ENCODE measurements around the gene ASB8. TPM values are rescaled to one million over a fixed set of nuclear protein-coding genes. Genes with fewer than 3 reads are reported as not detected.
A peak's percentile ranks its signal among the peaks of the same experiment; 100 is the strongest.

Gene ASB8
- total and polyA plus RNA-seq, 2 donors, result 22.1 to 23.2 TPM

GRCh38 chr12:48105867-48106680, 51.2 kb downstream of the ASB8 start, which contains the start of gene SENP1:
SENP1 (minus strand) TSS chr12:48106079; CDS start chr12:48101472, 4,607 bp downstream.
- Histone ChIP-seq H3K27me3 (ENCODE audit: control insufficient read depth in 2 of 2, insufficient read depth in 1 of 2, low read length in 1 of 2) (peaks cover 0 to under 1% of the 10 kb centered on the region in 2 donors), H3K4me1 (ENCODE audit: control insufficient read depth in 2 of 2, insufficient read depth in 2 of 2, low read length in 2 of 2) (peaks cover 8 to 11% of the 10 kb centered on the region in 2 donors), H3K36me3 (ENCODE audit: control insufficient read depth in 2 of 2, insufficient read depth in 2 of 2, low read length in 1 of 2) (no peaks in the 10 kb centered on the region), H3K4me3 (ENCODE audit: low read length in 2 of 2) (peak within 1 kb of the TSS; percentile 76 to 77), H3K27ac (ENCODE audit: low read depth in 1 of 2, low read length in 1 of 2) (peak within 1 kb of the TSS; percentile 95 to 96), H3K9me3 (ENCODE audit: control insufficient read depth in 2 of 2, insufficient read depth in 1 of 2, low read length in 1 of 2) (no peaks in the 10 kb centered on the region)
- WGBS, result under 1% methylated on average over 53 of the region's 53 CpGs
- DNase-seq (ENCODE audit: low read depth in 6 of 9, low spot score in 9 of 9), result peak; percentile 77 to 94 (median 84)

- under 1% methylated on average over 30 of the region's 30 CpGs for WGBS
- Histone ChIP-seq H3K27ac (ENCODE audit: low read depth in 1 of 2, low read length in 1 of 2) (peak overlapping the region; percentile 95 to 96), H3K4me1 (ENCODE audit: control insufficient read depth in 2 of 2, insufficient read depth in 2 of 2, low read length in 2 of 2) (peaks cover 8 to 11% of the 10 kb centered on the region in 2 donors), H3K36me3 (ENCODE audit: control insufficient read depth in 2 of 2, insufficient read depth in 2 of 2, low read length in 1 of 2) (no peaks in the 10 kb centered on the region), H3K4me3 (ENCODE audit: low read length in 2 of 2) (peak overlapping the region; percentile 76 to 77), H3K9me3 (ENCODE audit: control insufficient read depth in 2 of 2, insufficient read depth in 1 of 2, low read length in 1 of 2) (no peaks in the 10 kb centered on the region), H3K27me3 (ENCODE audit: control insufficient read depth in 2 of 2, insufficient read depth in 1 of 2, low read length in 1 of 2) (no peaks in the 10 kb centered on the region)
- DNase-seq (ENCODE audit: low read depth in 6 of 9, low spot score in 9 of 9), result peak in 5 of 9 donors; percentile 19 to 59 (median 28)
Measured at GRCh38 chr12:48105321-48105866, 51.9 kb downstream of the ASB8 start.

GRCh38 chr12:48104531-48104930, 52.8 kb downstream of the ASB8 start:
- no peaks in the 10 kb centered on the region for H3K27me3 ChIP-seq (ENCODE audit: control insufficient read depth in 2 of 2, insufficient read depth in 1 of 2, low read length in 1 of 2)
- no peak for DNase-seq (ENCODE audit: low read depth in 6 of 9, low spot score in 9 of 9)
- peak overlapping the region in 1 of 2 donors; percentile 76 for H3K4me3 ChIP-seq (ENCODE audit: low read length in 2 of 2)
- no peaks in the 10 kb centered on the region for H3K9me3 ChIP-seq (ENCODE audit: control insufficient read depth in 2 of 2, insufficient read depth in 1 of 2, low read length in 1 of 2)
- peaks cover 8 to 11% of the 10 kb centered on the region in 2 donors for H3K4me1 ChIP-seq (ENCODE audit: control insufficient read depth in 2 of 2, insufficient read depth in 2 of 2, low read length in 2 of 2)
- 85% methylated on average over 4 of the region's 4 CpGs for WGBS
- H3K36me3 ChIP-seq (ENCODE audit: control insufficient read depth in 2 of 2, insufficient read depth in 2 of 2, low read length in 1 of 2), result no peaks in the 10 kb centered on the region
- H3K27ac ChIP-seq (ENCODE audit: low read depth in 1 of 2, low read length in 1 of 2), result no peak overlapping the region

Other genes starting within 250 kb of the ASB8 start
- gene TMEM106C, start 193.9 kb downstream of the ASB8 start, total RNA-seq, result 82.1 TPM
- 25.5 TPM for gene TMEM106C, start 193.9 kb downstream of the ASB8 start, polyA plus RNA-seq
- 0.47 TPM for gene COL2A1, start 153.0 kb downstream of the ASB8 start, total RNA-seq
- gene COL2A1, start 153.0 kb downstream of the ASB8 start, polyA plus RNA-seq, result 0.57 TPM
- 25.0 TPM for gene SENP1, start 51.4 kb downstream of the ASB8 start, total RNA-seq
- gene SENP1, start 51.4 kb downstream of the ASB8 start, polyA plus RNA-seq, result 6.6 TPM
- 16.1 TPM for gene PFKM, start 38.2 kb downstream of the ASB8 start, total RNA-seq
- gene PFKM, start 38.2 kb downstream of the ASB8 start, polyA plus RNA-seq, result 12.8 TPM
- 0.05 TPM for gene CCDC184, start 26.1 kb upstream of the ASB8 start, total RNA-seq
- gene CCDC184, start 26.1 kb upstream of the ASB8 start, polyA plus RNA-seq, result 0.21 TPM
- gene OR10AD1, start 45.8 kb upstream of the ASB8 start, total RNA-seq, result not detected
- not detected for gene OR10AD1, start 45.8 kb upstream of the ASB8 start, polyA plus RNA-seq
- 23.0 TPM for gene ZNF641, start 193.4 kb upstream of the ASB8 start, total RNA-seq
- 8.1 TPM for gene ZNF641, start 193.4 kb upstream of the ASB8 start, polyA plus RNA-seq

Measured in thymus (tissue), 11 donors.